Adrenal gland (tissue), 12 donors: ENCODE data around the gene MCUR1. TPM values are rescaled to one million over a fixed set of nuclear protein-coding genes. Genes with fewer than 3 reads are reported as not detected.

Experiments used
- DNase-seq, 7 donors: peaks; one replicate each; pipeline ENCODE4 v3.0.0-alpha.2; 2019 to 2020
- H3K27ac ChIP-seq, 5 donors: fragments of 200-600 bp; sonication (generic) in 4 of 5; 1 replicate in 3 of 5; 2 replicates in 2 of 5; pipeline versions ENCODE4 v1.5.1 to v1.8.0; 2016 to 2020; ENCODE audit warnings: mild to moderate bottlenecking in 1 of 5
- H3K27me3 ChIP-seq: fragments of 200-600 bp; 2 replicates; pipeline ENCODE4 v1.8.0; 2021
- H3K36me3 ChIP-seq, 2 donors: fragments of 200-600 bp; replicated peaks in 1 of 2; 1 replicate in 1 of 2; 2 replicates in 1 of 2; pipeline versions ENCODE4 v1.5.1 to v1.8.0; 2018 to 2022
- H3K4me1 ChIP-seq, 2 donors: fragments of 200-600 bp; replicated peaks in 1 of 2; 1 replicate in 1 of 2; 2 replicates in 1 of 2; pipeline versions ENCODE4 v1.5.1 to v1.8.0; 2018 to 2021
- H3K4me3 ChIP-seq, 4 donors: fragments of 200-600 bp; sonication (generic) in 3 of 4; one replicate each; pipeline ENCODE4 v1.5.1; 2016 to 2018
- H3K9me3 ChIP-seq, 3 donors: fragments of 200-600 bp; sonication (generic) in 1 of 3; replicated peaks in 1 of 3; 1 replicate in 2 of 3; 2 replicates in 1 of 3; pipeline versions ENCODE4 v1.5.1 to v1.8.0; 2016 to 2021
- POLR2A ChIP-seq, 2 donors: fragments of 450-650 bp; IDR thresholded peaks; one replicate each; pipeline ENCODE4 v1.6.1; 2017; ENCODE audit warnings: antibody characterized with exemption in 2 of 2, mild to moderate bottlenecking in 2 of 2, moderate library complexity in 1 of 2
- WGBS, 4 donors: extraction: QIAGEN DNeasy Blood & Tissue Kit in 2 of 4; methylation state at CpG; one replicate each; pipeline versions ENCODE4 v1.1.5 to v1.1.7; 2013 to 2017; 5-methylcytosine and 5-hydroxymethylcytosine counted together
- intact Hi-C, 2 donors: fragments of 100-400 bp; cut with DNase I; formaldehyde crosslinking; loops; one replicate each; pipeline versions ENCODE4 v1.14.1 to v1.15.0; 2022 to 2023
- polyA plus RNA-seq, 3 donors: library from polyadenylated mRNA; stranded (reverse); fragments of 200-250 nt in 2 of 3; fragments of 350-450 nt in 1 of 3; fragmentation: Illumina TruSeq in 1 of 3; extraction: RNeasy Lipid Tissue Mini Kit (QIAGEN cat#74804) in 1 of 3; gene quantifications; one replicate each; pipeline ENCODE4 v1.2.3, GENCODE V29; 2013 to 2014
- total RNA-seq, 9 donors: library from RNA; depleted of rRNA in 4 of 9; stranded (reverse); fragments of >200 nt in 4 of 9; fragments of 120-200 nt in 1 of 9; fragmentation: NEBNext Ultra II Directional in 1 of 9; extraction: Animal tissue kit (Norgen Biotek cat#: 25700) in 1 of 9; gene quantifications; one replicate each; pipeline versions ENCODE4 v1.1.0 to v1.2.4, GENCODE V29; 2013 to 2023
- TF ChIP-seq, protein P1 (sequence below), 6 experiments: fragments of 450-650 bp in 4 of 6; fragments of 200-600 bp in 2 of 6; sonication (generic) in 1 of 6; IDR thresholded peaks; 1 replicate in 5 of 6; 2 replicates in 1 of 6; pipeline versions ENCODE4 v1.5.1 to v1.8.0; 2016 to 2021; ENCODE audit warnings: antibody characterized with exemption in 6 of 6, mild to moderate bottlenecking in 2 of 6, moderate library complexity in 1 of 6
- donor health status: healthy with polysubstance abuse.
- donor health status: Bipolar disorder and iron deficiency.
- donor health status: DM: yes; HTN: yes; CAD: no.
- donor health status: DM: no; HTN: no; CAD: no.
- donor health status: DM: no; HTN: no; CAD: no.
- donor health status: DM: yes; HTN: yes; CAD: no.

Gene MCUR1
- total and polyA plus RNA-seq, 12 donors: 7.0 to 24.5 (median 14.1) TPM

DNA sequence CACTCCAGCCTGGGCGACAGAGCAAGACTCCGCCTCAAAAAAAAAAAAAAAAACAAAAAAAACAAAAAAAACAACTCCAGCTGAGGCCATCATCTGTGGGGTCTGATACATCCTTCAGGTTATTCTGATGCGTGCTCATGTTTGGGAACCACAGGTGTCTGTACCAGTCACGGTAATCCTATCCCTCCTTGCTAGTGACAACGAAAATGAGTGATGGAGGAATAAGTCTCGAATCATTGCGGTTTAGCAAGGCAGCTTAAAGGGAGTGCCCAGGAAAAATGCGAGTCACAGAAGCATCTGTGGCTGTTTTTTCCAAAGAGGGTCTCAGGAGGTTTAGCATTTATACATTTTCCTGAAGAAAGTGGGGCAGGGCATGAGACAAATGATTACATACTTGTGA is 48.8 kb downstream of the MCUR1 start:
- no peak overlapping the region for H3K27ac ChIP-seq
- no peaks in the 10 kb centered on the region for H3K27me3 ChIP-seq
- WGBS, 4 donors: 71 to 89% (median 85%) methylated on average over 7 to 8 of the region's 8 CpGs
- H3K4me3 ChIP-seq: no peak overlapping the region
- DNase-seq: no peak
- intact Hi-C loops: no loop called here
- peaks cover 0 to 8% of the 10 kb centered on the region in 2 donors for H3K4me1 ChIP-seq
- no peaks in the 10 kb centered on the region for H3K36me3 ChIP-seq
- no peak for TF ChIP-seq POLR2A (IDR thresholded peaks at IDR 0.05)
- TF ChIP-seq, protein P1, sequence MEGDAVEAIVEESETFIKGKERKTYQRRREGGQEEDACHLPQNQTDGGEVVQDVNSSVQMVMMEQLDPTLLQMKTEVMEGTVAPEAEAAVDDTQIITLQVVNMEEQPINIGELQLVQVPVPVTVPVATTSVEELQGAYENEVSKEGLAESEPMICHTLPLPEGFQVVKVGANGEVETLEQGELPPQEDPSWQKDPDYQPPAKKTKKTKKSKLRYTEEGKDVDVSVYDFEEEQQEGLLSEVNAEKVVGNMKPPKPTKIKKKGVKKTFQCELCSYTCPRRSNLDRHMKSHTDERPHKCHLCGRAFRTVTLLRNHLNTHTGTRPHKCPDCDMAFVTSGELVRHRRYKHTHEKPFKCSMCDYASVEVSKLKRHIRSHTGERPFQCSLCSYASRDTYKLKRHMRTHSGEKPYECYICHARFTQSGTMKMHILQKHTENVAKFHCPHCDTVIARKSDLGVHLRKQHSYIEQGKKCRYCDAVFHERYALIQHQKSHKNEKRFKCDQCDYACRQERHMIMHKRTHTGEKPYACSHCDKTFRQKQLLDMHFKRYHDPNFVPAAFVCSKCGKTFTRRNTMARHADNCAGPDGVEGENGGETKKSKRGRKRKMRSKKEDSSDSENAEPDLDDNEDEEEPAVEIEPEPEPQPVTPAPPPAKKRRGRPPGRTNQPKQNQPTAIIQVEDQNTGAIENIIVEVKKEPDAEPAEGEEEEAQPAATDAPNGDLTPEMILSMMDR (IDR thresholded peaks at IDR 0.05): no peak
- no peaks in the 10 kb centered on the region for H3K9me3 ChIP-seq

DNA sequence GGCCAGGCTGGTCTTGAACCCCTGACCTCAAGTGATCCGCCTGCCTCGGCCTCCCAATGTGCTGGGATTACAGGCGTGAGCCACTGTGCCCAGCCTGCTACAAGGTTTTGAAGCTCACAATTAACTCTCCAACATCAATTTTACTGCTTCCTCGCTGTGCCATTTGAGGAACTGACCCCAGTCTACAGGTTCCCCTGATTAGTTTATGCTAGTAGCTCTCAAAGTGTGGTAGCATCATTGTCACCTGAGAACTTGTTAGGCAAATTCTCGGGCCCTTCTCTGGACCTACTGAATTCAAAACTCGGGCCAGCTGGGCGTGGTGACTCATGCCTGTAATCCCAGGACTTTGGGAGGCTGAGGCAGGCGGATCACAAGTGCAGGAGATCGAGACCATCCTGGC is 49.4 kb downstream of the MCUR1 start:
- H3K4me1 ChIP-seq: peaks cover 0 to 8% of the 10 kb centered on the region in 2 donors
- no peak for DNase-seq
- intact Hi-C loops: no loop called here
- H3K4me3 ChIP-seq: no peak overlapping the region
- no peak overlapping the region for H3K27ac ChIP-seq
- no peaks in the 10 kb centered on the region for H3K36me3 ChIP-seq
- TF ChIP-seq, protein P1 (IDR thresholded peaks at IDR 0.05): no peak
- TF ChIP-seq POLR2A (IDR thresholded peaks at IDR 0.05): no peak
- 79 to 88% (median 87%) methylated on average over 8 to 9 of the region's 9 CpGs for WGBS, 4 donors
- no peaks in the 10 kb centered on the region for H3K27me3 ChIP-seq
- H3K9me3 ChIP-seq: no peaks in the 10 kb centered on the region

DNA sequence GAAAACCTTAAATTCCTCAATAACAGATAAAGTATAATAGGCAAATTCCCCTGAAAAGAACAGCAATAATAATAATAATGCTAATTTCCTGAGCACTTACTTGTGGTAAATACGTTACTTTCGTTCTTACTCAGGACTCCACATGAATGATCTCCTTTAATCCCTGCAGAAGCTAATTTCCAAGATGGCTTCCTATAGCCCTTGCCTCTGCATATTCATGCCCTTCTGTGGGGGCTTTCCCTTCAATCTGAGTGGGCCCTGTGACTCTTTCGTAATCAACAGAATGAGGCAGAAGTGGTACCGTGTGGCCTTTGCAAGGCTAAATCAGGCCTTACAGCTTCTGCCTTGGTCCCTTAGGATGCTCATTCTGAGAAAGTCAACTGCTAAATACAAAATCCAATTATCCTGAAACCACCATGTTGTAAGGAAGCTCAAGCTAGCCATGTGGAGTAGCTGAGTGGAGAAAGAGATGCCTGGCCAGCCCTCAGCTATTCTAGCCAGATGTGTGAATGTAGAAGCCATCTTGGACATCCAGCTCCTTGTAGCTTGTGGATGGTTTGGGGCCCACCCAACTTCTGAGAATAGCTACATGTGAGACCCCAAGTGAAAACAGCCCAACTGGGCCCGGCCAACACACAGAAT is 50.5 kb downstream of the MCUR1 start:
- TF ChIP-seq, protein P1 (IDR thresholded peaks at IDR 0.05): no peak
- TF ChIP-seq POLR2A (IDR thresholded peaks at IDR 0.05): no peak
- intact Hi-C loops: no loop called here
- no peaks in the 10 kb centered on the region for H3K36me3 ChIP-seq
- WGBS, 4 donors: 70 to 83% (median 81%) methylated on average over 5 of the region's 5 CpGs
- H3K4me3 ChIP-seq: no peak overlapping the region
- no peak for DNase-seq
- H3K4me1 ChIP-seq: peaks cover 0 to 8% of the 10 kb centered on the region in 2 donors
- H3K27me3 ChIP-seq: no peaks in the 10 kb centered on the region
- H3K9me3 ChIP-seq: no peaks in the 10 kb centered on the region
- no peak overlapping the region for H3K27ac ChIP-seq

DNA sequence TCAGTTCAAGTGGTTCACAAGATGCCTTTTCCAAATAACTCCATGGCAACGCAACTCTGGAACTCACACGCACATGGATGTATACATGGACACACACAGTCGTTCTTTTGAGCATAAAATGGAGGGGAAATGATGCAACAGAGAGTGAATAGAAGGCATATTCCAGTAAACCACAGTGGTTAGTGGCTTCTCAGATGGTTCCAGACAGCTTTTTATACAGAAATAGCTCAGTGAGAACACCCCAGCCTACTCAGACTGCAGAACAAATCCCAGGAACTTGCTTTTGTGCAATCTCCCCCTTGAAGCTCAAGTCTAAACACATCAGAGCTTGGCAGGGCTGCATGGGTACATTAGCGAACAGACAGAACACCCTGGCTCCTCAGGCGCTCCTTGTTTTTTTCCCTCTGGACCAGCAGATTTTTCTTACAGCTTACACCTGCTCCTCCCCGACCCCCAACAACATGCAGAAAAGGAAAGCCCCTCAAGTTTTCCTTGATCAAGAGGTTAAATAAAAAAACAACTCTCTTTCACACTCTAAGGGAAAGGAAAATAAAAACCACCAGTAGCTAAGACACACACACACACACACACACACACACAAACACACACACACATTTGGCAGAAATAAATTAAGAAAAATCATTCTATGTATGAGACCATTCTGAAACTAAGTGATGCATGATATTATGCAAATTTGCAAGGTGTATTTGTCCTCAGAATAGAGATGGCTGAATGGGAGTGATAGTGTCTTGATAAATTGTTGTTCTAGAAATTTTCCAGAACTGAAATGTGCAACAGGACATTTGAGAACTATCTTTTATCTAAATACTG is 51.5 kb downstream of the MCUR1 start:
- H3K4me3 ChIP-seq: no peak overlapping the region
- H3K27me3 ChIP-seq: no peaks in the 10 kb centered on the region
- no peaks in the 10 kb centered on the region for H3K36me3 ChIP-seq
- H3K4me1 ChIP-seq: peaks cover 0 to 7% of the 10 kb centered on the region in 2 donors
- H3K27ac ChIP-seq: no peak overlapping the region
- no peak for DNase-seq
- 59 to 73% (median 68%) methylated on average over 6 of the region's 6 CpGs for WGBS, 4 donors
- no peaks in the 10 kb centered on the region for H3K9me3 ChIP-seq
- TF ChIP-seq, protein P1 (IDR thresholded peaks at IDR 0.05): no peak
- no peak for TF ChIP-seq POLR2A (IDR thresholded peaks at IDR 0.05)
- intact Hi-C loops: no loop called here
